HAP-1 (cell line): ENCODE measurements around the gene ZNF532.
A peak's percentile ranks its signal among the peaks of the same experiment; 100 is the strongest.
"Not testable (repeated sequence)": the region's sequence is repeated elsewhere in the genome, so short reads cannot be mapped to it uniquely, and the experiment has no call there.

ENCODE experiments used
- DNase-seq, 2 experiments: peaks; one replicate each; pipeline ENCODE4 v3.0.0-alpha.2; 2016 to 2020; ENCODE audit warnings: low spot score in 2 of 2
- H3K27me3 ChIP-seq: fragments of 250-450 bp; sonication (Bioruptor Pico); 2 replicates; pipeline ENCODE4 v1.5.1; 2020; ENCODE audit warnings: low read depth, mild to moderate bottlenecking, moderate library complexity
- H3K36me3 ChIP-seq: fragments of 250-450 bp; sonication (Bioruptor Pico); replicated peaks from 2 replicates; pipeline ENCODE4 v1.5.1; 2020; ENCODE audit warnings: mild to moderate bottlenecking
- H3K4me1 ChIP-seq: fragments of 250-450 bp; sonication (Bioruptor Pico); 2 replicates; pipeline ENCODE4 v1.5.1; 2020; ENCODE audit warnings: mild to moderate bottlenecking
- H3K4me3 ChIP-seq: fragments of 250-450 bp; sonication (Bioruptor Pico); 2 replicates; pipeline ENCODE4 v1.5.1; 2020; ENCODE audit warnings: mild to moderate bottlenecking, moderate library complexity
- H3K9me3 ChIP-seq: fragments of 250-450 bp; sonication (Bioruptor Pico); 2 replicates; pipeline ENCODE4 v1.5.1; 2020; ENCODE audit warnings: mild to moderate bottlenecking, moderate library complexity
- in situ Hi-C: fragments of 300-500 bp; cut with MboI; formaldehyde crosslinking; loops from 3 replicates; pipeline ENCODE4 v1.14.3; 2020; ENCODE audit warnings: low sequenced_read_pairs, inconsistent platforms, mixed read lengths

ZNF532 gene, protein sequence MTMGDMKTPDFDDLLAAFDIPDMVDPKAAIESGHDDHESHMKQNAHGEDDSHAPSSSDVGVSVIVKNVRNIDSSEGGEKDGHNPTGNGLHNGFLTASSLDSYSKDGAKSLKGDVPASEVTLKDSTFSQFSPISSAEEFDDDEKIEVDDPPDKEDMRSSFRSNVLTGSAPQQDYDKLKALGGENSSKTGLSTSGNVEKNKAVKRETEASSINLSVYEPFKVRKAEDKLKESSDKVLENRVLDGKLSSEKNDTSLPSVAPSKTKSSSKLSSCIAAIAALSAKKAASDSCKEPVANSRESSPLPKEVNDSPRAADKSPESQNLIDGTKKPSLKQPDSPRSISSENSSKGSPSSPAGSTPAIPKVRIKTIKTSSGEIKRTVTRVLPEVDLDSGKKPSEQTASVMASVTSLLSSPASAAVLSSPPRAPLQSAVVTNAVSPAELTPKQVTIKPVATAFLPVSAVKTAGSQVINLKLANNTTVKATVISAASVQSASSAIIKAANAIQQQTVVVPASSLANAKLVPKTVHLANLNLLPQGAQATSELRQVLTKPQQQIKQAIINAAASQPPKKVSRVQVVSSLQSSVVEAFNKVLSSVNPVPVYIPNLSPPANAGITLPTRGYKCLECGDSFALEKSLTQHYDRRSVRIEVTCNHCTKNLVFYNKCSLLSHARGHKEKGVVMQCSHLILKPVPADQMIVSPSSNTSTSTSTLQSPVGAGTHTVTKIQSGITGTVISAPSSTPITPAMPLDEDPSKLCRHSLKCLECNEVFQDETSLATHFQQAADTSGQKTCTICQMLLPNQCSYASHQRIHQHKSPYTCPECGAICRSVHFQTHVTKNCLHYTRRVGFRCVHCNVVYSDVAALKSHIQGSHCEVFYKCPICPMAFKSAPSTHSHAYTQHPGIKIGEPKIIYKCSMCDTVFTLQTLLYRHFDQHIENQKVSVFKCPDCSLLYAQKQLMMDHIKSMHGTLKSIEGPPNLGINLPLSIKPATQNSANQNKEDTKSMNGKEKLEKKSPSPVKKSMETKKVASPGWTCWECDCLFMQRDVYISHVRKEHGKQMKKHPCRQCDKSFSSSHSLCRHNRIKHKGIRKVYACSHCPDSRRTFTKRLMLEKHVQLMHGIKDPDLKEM (N-terminal part only)

DNA sequence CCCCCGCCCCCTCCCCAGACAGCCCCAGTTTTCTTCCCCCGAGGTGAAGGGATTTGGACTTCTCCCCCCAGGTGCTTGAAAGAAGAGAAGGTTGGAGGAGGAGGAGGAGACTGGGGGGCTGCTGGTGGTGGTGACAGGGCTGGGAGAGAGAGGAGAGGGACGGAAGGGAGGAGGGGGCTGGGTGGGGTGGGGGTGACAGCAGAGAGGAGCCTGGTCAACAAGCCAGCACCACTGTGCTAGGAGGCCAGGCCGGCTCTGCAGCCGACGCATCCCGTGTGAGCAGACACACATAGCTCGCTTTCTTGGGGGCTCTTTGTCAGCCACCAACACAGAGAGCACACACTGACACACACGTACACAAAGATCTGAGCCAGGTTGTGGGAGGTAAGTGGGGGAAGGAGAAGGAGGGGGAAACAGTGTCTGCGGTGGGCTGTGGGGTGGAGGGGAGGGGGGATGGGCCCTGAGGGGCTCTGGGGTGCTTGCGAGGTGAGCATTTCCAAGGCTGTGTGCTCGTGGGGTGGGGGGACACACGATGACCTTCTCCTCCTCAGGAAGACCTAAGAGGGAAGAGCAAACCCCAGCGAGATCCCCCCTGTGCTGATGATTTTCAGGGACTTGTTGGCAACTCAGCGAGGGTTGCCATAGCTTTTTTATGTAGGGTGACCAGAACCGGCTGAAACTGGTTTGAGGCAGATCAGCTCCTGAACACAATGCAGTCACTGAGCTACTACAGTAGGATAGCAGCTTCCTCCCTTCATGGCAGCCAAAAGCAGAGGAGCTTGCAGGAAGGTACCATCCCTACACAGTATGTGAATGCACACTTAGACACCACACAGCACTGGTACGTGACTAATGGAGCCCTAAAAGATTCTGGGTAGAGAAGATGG, at the start of gene ZNF532:
Gene ZNF532 (plus strand): TSS at position 732 of the 887 bp plus-strand sequence. CDS start 53,411 bp downstream, outside the sequence.
- DNase-seq, result peak in 1 of 2 experiments; percentile 48
- H3K36me3 ChIP-seq, result no peaks in the 10 kb centered on the region

DNA sequence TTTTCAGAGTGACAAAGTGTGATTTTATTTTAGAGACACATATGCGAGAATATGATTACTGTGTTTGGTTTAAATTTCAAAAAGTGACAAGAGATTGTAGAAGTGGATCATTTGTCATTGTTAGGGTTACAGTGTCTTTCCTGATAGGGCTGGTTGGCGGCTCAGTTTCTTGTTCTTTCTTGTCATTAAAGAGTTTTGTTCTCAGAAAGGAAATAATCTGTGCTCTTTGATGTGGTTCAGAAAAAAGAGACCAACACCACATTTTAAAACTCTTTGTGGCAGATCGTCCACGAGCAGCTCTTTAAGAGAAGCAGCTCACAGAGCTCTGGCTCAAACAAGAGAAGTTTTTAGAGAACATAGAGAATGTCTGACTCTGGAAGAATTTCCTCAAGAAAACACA, 45.6 kb upstream of the ZNF532 start:
- Histone ChIP-seq H3K27me3 (no peaks in the 10 kb centered on the region), H3K36me3 (no peaks in the 10 kb centered on the region), H3K4me1 (peaks cover 5% of the 10 kb centered on the region), H3K4me3 (no peak overlapping the region), H3K9me3 (no peaks in the 10 kb centered on the region; the same call in 1 of the 2 replicates)
- in situ Hi-C loops, result no loop called here
- no peak for DNase-seq

More for the DNA sequence above, at the start of gene ZNF532:
- Histone ChIP-seq H3K9me3 (no peaks in the 10 kb centered on the region), H3K4me1 (peaks cover 43% of the 10 kb centered on the region), H3K4me3 (no peak within 1 kb of the TSS), H3K27me3 (no peaks in the 10 kb centered on the region)
- in situ Hi-C loops, result no loop called here

DNA sequence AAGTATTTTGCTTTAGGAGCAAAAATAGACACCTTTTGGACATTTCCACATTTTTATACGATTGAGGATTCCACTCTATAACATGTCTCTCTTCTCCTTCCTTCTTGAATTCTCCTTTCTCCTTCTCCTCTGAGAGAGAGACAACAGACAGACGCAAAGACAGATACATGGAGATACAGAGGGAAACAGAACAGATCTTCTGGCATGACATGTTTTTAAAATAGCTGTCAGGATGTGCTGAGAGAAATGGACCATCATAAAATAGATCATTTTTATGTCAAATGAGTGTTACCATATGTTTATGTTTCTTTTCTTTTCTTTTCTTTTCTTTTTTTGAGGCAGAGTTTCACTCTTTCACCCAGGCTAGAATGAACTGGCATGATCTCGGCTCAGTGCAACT, 44.4 kb upstream of the ZNF532 start:
- in situ Hi-C loops, result no loop called here
- H3K36me3 ChIP-seq, result no peaks in the 10 kb centered on the region

DNA sequence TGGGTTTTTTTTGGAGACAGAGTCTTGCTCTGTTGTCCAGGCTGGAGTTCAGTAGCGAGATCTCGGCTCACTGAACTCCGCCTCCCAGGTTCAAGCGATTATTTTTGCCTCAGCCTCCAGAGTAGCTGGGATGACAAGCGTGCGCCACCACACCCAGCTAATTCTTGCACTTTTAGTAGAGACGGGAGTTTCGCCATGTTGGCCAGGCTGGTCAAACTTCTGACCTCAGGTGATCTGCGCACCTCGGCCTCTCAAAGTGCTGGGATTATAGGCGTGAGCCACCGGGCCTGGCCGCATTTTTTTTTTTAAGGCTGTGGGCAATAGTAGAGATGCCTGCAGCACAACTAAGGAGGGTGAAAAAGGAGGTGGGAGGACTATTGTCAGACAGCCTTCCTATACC, 41.7 kb upstream of the ZNF532 start:
- H3K4me3 ChIP-seq, result no peak overlapping the region
- no peak for DNase-seq
- H3K9me3 ChIP-seq, result no peaks in the 10 kb centered on the region
- in situ Hi-C loops, result no loop called here
- H3K27me3 ChIP-seq, result no peaks in the 10 kb centered on the region
- H3K36me3 ChIP-seq, result no peaks in the 10 kb centered on the region
- H3K4me1 ChIP-seq, result peaks cover 5% of the 10 kb centered on the region

More for the DNA sequence above, 44.4 kb upstream of the ZNF532 start:
- H3K4me1 ChIP-seq, result peaks cover 5% of the 10 kb centered on the region
- no peaks in the 10 kb centered on the region for H3K27me3 ChIP-seq
- DNase-seq, result no peak
- no peaks in the 10 kb centered on the region; the same call in 1 of the 2 replicates for H3K9me3 ChIP-seq
- no peak overlapping the region for H3K4me3 ChIP-seq

DNA sequence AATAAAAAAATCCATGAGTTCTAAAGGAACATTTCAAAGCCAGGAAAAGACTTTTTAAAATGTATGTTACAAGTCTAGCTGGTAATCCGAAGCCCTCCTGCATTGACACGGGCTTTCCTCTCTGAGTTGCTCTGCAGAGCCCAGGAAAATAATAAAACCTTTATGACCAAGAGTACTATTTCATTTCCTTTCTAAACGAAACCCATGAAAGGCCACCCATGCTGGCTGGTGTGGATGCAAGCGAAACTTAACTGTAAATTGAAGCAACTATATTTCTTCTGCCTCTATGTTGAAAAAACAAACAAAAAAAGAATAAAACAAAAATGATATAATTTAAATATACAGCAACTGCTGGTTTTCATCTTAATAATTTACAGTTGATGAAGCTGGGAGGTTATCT, 41.3 kb upstream of the ZNF532 start:
- Histone ChIP-seq H3K4me1 (peaks cover 5% of the 10 kb centered on the region), H3K4me3 (no peak overlapping the region), H3K27me3 (no peaks in the 10 kb centered on the region), H3K9me3 (no peaks in the 10 kb centered on the region), H3K36me3 (no peaks in the 10 kb centered on the region)
- in situ Hi-C loops, result no loop called here
- DNase-seq, result no peak

DNA sequence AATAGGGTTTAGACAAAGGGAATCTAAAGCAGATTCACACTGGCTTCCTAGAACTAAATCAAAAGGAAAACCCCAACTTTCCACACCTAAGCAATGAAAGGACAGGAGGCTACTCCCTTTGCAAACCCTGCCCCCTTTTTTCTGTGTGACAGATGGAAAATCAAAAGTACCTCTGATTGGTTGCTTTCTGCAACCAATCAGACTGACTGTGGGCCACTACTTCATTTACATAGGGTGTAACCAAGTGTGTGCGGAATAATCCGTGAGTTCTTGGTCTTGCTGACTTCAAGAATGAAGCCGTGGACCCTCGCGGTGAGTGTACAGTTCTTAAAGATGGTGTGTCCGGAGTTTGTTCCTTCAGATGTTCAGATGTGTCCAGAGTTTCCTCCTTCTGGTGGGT, 37.8 kb upstream of the ZNF532 start:
- in situ Hi-C loops, H3K4me3 ChIP-seq, H3K9me3 ChIP-seq, H3K4me1 ChIP-seq, H3K27me3 ChIP-seq, DNase-seq, H3K36me3 ChIP-seq: not testable (repeated sequence)

DNA sequence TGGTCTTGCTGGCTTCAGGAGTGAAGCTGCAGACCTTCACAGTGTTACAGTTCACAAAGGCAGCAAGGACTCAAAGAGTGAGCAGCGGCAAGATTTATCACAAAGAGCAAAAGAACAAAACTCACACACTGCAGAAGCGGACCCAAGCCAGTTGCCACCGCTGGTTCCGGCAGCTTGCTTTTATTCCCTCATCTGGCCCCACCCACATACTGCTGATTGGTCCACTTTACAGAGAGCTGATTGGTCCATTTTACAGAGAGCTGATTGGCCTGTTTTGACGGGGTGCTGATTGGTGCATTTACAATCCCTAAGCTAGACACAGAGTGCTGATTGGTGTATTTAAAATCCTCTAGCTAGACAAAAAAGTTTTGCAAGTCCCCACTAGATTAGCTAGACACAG, 37.2 kb upstream of the ZNF532 start:
- DNase-seq, result no peak
- Histone ChIP-seq H3K4me1 (peaks cover 4% of the 10 kb centered on the region), H3K36me3 (no peaks in the 10 kb centered on the region), H3K27me3 (no peaks in the 10 kb centered on the region), H3K4me3 (no peak overlapping the region), H3K9me3 (no peaks in the 10 kb centered on the region)
- in situ Hi-C loops, result no loop called here

DNA sequence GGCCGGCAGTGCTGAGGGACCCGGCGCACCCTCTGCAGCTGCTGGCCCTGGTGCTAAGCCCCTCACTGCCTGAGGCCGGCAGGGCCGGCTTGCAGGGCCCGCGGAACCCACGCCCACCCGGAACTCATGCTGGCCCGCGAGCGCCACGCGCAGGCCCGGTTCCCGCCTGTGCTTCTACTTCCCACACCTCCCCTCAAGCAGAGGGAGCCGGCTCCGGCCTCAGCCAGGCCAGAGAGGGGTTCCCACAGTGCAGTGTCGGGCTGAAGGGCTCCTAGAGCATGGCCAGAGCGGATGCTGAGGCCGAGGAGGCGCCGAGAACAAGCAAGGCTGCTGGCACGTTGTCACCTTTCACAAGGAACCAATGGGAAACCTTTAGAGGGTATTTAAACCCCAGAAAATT, 36.8 kb upstream of the ZNF532 start:
- H3K36me3 ChIP-seq, result no peaks in the 10 kb centered on the region
- no peaks in the 10 kb centered on the region for H3K27me3 ChIP-seq
- no peaks in the 10 kb centered on the region for H3K9me3 ChIP-seq
- H3K4me1 ChIP-seq, result peaks cover 4% of the 10 kb centered on the region
- in situ Hi-C loops, result no loop called here
- H3K4me3 ChIP-seq, result no peak overlapping the region
- no peak for DNase-seq

DNA sequence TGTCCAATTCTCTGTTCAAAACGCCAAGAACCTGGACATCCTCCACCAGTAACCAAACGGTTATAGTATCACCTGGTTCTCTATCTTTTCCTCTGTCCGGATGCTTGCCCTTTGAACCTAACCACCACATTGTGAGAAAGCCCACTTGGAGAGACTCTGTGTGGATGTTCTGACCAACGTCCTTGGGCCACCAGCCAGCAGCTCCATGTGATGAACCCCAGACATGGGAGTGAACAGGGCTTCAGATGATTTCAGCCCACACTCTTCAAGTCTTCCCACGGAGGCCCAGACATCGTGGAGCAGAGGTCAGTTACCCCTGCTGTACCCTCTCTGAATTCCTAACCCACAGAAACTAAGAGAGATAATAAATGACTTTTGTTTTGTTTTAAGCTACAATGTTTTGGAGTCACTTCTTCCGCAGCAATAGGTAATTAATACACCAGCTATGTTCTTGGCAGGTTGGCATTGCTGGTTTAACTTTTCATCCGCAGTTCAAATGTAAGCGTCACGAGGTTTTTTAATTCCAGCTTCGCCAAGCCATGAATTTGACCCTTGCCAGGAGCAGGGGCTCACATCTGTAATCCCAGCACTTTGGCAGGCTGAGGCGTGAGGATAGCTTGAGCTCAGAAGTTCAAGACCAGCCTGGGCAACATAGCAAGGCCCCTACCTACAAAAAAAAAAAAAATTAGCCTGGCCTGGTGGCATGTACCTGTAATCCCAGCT, 36.1 kb upstream of the ZNF532 start:
- in situ Hi-C loops, result no loop called here
- no peaks in the 10 kb centered on the region for H3K27me3 ChIP-seq
- no peak overlapping the region for H3K4me3 ChIP-seq
- H3K4me1 ChIP-seq, result peaks cover 4% of the 10 kb centered on the region
- H3K36me3 ChIP-seq, result no peaks in the 10 kb centered on the region
- H3K9me3 ChIP-seq, result no peaks in the 10 kb centered on the region
- no peak for DNase-seq

DNA sequence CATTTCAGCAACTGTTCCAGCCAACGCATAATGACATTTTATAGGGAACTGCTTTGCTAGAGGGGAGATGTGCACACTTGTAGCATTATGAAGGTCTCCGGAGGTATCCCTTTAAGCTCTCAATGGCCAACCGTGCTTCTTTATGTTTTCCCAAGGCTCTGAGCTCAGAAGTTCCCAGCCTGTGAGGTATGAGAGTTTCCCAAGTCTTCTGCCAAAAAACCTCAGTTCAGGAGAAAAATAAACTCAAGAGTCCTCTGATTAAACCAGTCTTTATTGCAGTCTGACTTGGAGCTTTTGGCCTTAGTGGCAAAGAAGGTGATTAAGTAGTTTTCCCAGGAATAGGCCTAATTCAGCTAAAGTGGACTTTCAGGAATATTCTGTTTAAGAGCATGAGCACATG, 35.4 kb upstream of the ZNF532 start:
- H3K36me3 ChIP-seq, result no peaks in the 10 kb centered on the region
- no peaks in the 10 kb centered on the region for H3K9me3 ChIP-seq
- in situ Hi-C loops, result no loop called here
- DNase-seq, result no peak
- no peaks in the 10 kb centered on the region for H3K27me3 ChIP-seq
- no peak overlapping the region for H3K4me3 ChIP-seq
- H3K4me1 ChIP-seq, result peaks cover 11% of the 10 kb centered on the region

DNA sequence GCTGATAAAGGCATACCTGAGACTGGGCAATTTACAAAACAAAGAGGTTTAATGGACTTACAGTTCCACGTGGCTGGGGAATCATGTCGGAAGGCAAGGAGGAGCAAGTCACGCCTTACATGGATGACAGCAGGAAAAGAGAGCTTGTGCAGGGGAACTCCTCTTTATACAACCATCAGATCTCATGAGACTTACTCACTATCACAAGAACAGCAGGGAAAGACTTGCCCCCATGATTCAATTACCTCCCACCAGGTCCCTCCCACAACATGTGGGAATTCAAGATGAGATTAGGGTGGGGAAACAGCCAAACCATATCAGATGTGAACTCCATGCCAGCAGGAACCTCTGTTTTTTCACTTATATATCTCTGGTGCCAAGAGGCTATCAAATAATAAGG, 34.8 kb upstream of the ZNF532 start:
- H3K9me3 ChIP-seq, H3K27me3 ChIP-seq, in situ Hi-C loops, H3K36me3 ChIP-seq, H3K4me3 ChIP-seq, DNase-seq: not testable (repeated sequence)
- H3K4me1 ChIP-seq, result peaks cover 17% of the 10 kb centered on the region

DNA sequence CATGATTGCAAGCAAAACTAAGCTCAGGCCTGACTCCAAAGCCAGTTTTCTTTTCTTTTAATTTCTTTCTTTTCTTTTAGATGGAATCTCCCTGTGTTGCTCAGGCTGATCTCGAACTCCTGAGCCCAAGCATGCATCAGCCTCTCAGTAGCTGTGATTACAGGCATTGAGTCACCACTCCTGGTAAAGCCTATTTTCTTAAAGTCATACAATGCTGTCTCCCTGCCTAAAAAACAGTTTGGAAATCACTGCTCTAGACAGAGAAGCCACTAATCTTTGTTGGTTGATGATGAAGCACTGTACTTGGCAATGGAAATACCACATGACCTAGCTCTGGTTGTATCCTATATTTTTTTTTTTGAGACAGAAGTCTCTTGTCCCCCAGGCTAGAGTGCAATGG, 33.1 kb upstream of the ZNF532 start:
- peaks cover 17% of the 10 kb centered on the region for H3K4me1 ChIP-seq
- H3K4me3 ChIP-seq, result no peak overlapping the region
- no peaks in the 10 kb centered on the region for H3K27me3 ChIP-seq
- in situ Hi-C loops, result no loop called here
- no peaks in the 10 kb centered on the region for H3K36me3 ChIP-seq
- no peak for DNase-seq
- H3K9me3 ChIP-seq, result no peaks in the 10 kb centered on the region
